Tibial artery (tissue), 4 donors: ENCODE results near the gene AQP12B.

Source experiments
- DNase-seq, 2 donors: peaks; one replicate each; pipeline ENCODE4 v3.0.0-alpha.2; 2019
- H3K27ac ChIP-seq, 2 donors: fragments of 200-600 bp; sonication (generic) in 1 of 2; 1 replicate in 1 of 2; 2 replicates in 1 of 2; pipeline ENCODE4 v1.5.1; 2018 to 2019; ENCODE audit warnings: mild to moderate bottlenecking in 1 of 2
- H3K27me3 ChIP-seq, 2 donors: fragments of 200-600 bp; sonication (generic) in 1 of 2; one replicate each; pipeline versions ENCODE4 v1.5.1 to v1.6.0; 2016 to 2019
- H3K36me3 ChIP-seq, 3 donors: fragments of 200-600 bp; sonication (generic) in 2 of 3; one replicate each; pipeline ENCODE4 v1.5.1; 2016 to 2019; ENCODE audit warnings: mild to moderate bottlenecking in 2 of 3
- H3K4me1 ChIP-seq, 4 donors: fragments of 200-600 bp; sonication (generic) in 2 of 4; 1 replicate in 3 of 4; 2 replicates in 1 of 4; pipeline ENCODE4 v1.5.1; 2016 to 2019
- H3K4me3 ChIP-seq, 2 donors: fragments of 200-600 bp; sonication (generic) in 1 of 2; 1 replicate in 1 of 2; 2 replicates in 1 of 2; pipeline ENCODE4 v1.5.1; 2018 to 2019; ENCODE audit warnings: mild to moderate bottlenecking in 2 of 2
- H3K9me3 ChIP-seq, 3 donors: fragments of 200-600 bp; sonication (generic) in 1 of 3; one replicate each; pipeline ENCODE4 v1.5.1; 2016 to 2019
- intact Hi-C: fragments of 100-400 bp; cut with DNase I; formaldehyde crosslinking; loops from one replicate; pipeline ENCODE4 v1.15.0; 2023; ENCODE audit warnings: low total_unique reads
- TF ChIP-seq, protein P1 (sequence below), 2 experiments: fragments of 200-600 bp in 1 of 2; fragments of 450-650 bp in 1 of 2; IDR thresholded peaks; one replicate each; pipeline ENCODE4 v1.5.1; 2017 to 2019; ENCODE audit warnings: antibody characterized with exemption in 2 of 2, mild to moderate bottlenecking in 1 of 2, moderate library complexity in 1 of 2

Gene AQP12B

DNA sequence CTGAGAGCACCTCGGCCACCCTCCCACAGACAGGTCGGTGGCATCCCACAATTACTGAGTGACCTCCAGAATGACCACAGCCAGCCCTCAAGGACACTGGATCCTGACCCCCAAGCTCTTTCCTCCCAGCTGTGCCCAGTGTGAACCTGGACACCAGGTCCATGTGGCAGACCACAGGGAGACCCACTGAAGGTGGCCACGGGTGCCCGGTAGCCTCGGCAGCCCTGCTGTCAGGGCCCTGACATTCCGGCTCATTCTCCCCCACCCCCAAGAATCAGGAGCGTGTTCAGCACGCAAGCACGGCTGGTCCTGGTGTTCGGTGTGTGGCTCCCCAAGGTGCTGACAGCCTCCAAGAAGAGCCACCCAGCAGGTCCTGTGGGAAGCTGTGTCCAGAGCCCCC lies 41.7 kb upstream of the AQP12B start:
- no peak overlapping the region for H3K27ac ChIP-seq
- DNase-seq, result no peak
- no peaks in the 10 kb centered on the region for H3K4me1 ChIP-seq
- TF ChIP-seq, protein P1, sequence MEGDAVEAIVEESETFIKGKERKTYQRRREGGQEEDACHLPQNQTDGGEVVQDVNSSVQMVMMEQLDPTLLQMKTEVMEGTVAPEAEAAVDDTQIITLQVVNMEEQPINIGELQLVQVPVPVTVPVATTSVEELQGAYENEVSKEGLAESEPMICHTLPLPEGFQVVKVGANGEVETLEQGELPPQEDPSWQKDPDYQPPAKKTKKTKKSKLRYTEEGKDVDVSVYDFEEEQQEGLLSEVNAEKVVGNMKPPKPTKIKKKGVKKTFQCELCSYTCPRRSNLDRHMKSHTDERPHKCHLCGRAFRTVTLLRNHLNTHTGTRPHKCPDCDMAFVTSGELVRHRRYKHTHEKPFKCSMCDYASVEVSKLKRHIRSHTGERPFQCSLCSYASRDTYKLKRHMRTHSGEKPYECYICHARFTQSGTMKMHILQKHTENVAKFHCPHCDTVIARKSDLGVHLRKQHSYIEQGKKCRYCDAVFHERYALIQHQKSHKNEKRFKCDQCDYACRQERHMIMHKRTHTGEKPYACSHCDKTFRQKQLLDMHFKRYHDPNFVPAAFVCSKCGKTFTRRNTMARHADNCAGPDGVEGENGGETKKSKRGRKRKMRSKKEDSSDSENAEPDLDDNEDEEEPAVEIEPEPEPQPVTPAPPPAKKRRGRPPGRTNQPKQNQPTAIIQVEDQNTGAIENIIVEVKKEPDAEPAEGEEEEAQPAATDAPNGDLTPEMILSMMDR (IDR thresholded peaks at IDR 0.05), result no peak
- H3K36me3 ChIP-seq, result no peaks in the 10 kb centered on the region
- peaks cover 0 to 43% of the 10 kb centered on the region in 2 donors for H3K27me3 ChIP-seq
- no peaks in the 10 kb centered on the region for H3K9me3 ChIP-seq
- H3K4me3 ChIP-seq, result no peak overlapping the region
- intact Hi-C loops, result no loop called here

DNA sequence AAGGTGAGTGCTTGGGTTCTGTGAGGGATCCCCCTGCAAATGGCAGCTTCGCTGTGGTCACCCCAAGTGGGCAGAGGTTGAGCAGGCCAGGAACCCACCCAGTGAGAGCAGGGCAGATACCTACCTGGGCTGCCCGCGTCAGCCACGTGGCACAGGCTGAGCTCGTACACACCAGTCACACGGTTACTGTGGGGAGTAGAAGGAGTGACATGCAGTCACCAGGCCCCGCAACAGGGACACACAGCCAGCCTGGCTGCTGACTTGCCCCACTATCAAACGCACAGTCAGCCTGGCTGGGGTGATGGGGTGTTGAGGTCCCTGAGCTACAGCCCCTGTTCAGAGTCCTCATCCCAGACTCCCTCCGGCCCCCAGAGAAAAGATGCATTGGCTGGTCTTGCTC lies 41.2 kb upstream of the AQP12B start:
- H3K36me3 ChIP-seq, result no peaks in the 10 kb centered on the region
- TF ChIP-seq, protein P1 (IDR thresholded peaks at IDR 0.05), result no peak

DNA sequence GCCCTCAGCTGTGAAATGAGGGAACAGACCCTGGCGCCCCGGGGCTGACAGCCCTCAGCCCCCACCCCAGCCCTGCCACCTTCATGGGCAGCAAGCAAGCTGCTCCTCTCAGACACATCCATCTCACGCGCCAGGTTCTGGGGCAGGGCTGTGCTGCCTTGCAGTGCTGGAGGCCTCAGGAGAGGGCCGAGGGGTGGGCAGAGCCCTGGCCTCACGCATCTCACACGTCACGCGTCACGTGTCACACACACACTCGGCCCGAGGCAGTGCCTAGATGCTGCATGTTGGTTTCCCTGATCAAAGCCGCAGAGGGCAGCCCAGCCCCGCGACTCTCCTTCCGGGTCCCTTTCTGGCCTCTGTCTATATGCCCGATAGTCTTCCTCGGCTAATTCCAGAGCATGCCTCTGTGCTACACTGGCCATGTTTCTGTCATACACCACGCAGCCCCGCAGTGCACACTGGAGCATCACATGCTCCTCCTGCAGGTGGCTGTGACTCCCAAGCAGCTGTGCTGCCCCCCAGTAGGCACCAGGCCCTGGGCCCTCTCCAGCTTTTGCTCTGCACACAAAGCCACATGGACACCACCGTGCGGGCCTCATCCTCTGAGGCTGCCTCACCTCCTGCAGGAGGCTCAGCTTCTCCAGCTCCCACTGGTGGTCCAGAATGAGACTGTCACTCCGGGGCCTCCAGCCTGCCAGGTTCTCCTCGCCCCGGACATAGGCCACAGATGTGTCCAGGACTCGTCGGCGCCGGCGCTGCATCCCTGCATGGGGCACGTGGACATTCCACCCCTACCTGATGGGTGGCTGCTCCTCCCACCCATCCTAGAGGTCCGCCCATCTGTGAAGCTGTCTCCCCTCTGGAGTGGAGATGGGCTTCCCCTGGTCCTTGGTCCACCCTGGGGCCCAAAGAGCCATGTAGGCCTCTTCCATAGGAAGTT lies 40.4 kb upstream of the AQP12B start:
- intact Hi-C loops, result no loop called here
- no peaks in the 10 kb centered on the region for H3K4me1 ChIP-seq
- no peak overlapping the region for H3K27ac ChIP-seq
- H3K4me3 ChIP-seq, result no peak overlapping the region
- H3K27me3 ChIP-seq, result peaks cover 0 to 43% of the 10 kb centered on the region in 2 donors
- TF ChIP-seq, protein P1 (IDR thresholded peaks at IDR 0.05), result no peak
- H3K36me3 ChIP-seq, result no peaks in the 10 kb centered on the region
- no peaks in the 10 kb centered on the region for H3K9me3 ChIP-seq
- DNase-seq, result no peak

More for the DNA sequence above, 41.2 kb upstream of the AQP12B start:
- Histone ChIP-seq H3K9me3 (no peaks in the 10 kb centered on the region), H3K4me1 (no peaks in the 10 kb centered on the region), H3K27me3 (peaks cover 0 to 43% of the 10 kb centered on the region in 2 donors), H3K4me3 (no peak overlapping the region), H3K27ac (no peak overlapping the region)
- DNase-seq, result no peak
- intact Hi-C loops, result no loop called here

DNA sequence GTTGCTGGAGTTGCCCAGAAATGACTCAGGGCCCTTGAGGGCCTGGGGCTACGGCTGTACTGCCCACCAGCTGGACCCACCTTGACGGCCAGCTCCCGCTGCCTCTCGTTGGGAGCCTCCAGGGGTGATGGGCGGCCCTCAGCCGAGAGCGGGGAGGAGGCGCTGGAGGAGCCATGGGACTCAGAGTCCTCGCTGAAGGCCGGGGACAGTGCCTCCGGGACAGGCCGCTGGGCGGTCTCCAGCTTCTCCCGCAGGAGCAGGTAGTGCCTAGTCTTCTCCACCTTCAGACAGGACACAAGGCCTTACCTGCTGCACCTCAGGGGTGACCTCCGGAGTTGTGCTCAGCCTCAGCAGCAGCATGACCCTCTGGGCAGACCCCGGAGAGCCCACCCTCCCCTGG lies 39.7 kb upstream of the AQP12B start:
- intact Hi-C loops, result no loop called here
- H3K27me3 ChIP-seq, result peaks cover 0 to 43% of the 10 kb centered on the region in 2 donors
- TF ChIP-seq, protein P1 (IDR thresholded peaks at IDR 0.05), result no peak
- no peak overlapping the region for H3K27ac ChIP-seq
- H3K4me3 ChIP-seq, result no peak overlapping the region
- no peaks in the 10 kb centered on the region for H3K9me3 ChIP-seq
- H3K4me1 ChIP-seq, result no peaks in the 10 kb centered on the region
- no peak for DNase-seq
- H3K36me3 ChIP-seq, result no peaks in the 10 kb centered on the region

DNA sequence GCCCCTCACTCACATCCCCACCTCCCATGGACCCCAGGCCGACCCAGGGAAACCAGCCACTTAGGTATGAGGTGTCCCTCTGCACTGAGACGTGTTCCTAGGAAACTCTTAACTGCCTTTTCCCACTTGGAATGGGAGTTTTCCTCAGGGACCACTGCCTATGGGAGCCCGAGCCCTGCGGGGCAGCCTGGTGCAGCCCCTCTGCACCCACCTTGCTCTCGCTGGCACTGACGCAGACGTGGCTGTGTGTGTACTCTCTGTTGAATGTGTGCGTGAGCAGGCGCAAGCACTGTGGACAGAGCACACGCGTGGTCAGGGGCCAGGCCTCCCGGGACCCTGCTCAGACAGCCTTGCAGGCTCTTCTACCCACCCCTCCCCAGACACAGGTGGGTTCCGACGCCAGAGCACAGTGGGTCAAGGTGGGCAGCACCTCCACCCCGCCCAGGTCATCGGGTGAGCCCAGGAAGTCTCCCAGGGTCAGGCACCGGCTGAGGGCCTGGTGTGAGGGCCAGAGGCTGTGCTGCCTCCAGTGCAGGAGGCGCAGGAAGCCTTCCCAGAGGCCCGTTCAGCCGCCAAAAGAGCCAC lies 39.0 kb upstream of the AQP12B start:
- H3K4me1 ChIP-seq, result no peaks in the 10 kb centered on the region
- H3K9me3 ChIP-seq, result no peaks in the 10 kb centered on the region
- intact Hi-C loops, result no loop called here
- peaks cover 0 to 47% of the 10 kb centered on the region in 2 donors for H3K27me3 ChIP-seq
- H3K27ac ChIP-seq, result no peak overlapping the region
- DNase-seq, result no peak
- TF ChIP-seq, protein P1 (IDR thresholded peaks at IDR 0.05), result no peak
- no peaks in the 10 kb centered on the region for H3K36me3 ChIP-seq
- H3K4me3 ChIP-seq, result no peak overlapping the region
